Stimulated activated CD4-positive, alpha-beta T cell treated with anti-CD3 and anti-CD28 coated beads, Interleukin-2, amount 100 ng/mL, for 24 hours (primary cell): Measurements from ENCODE around the gene VPS26B.
"Not testable (repeated sequence)": the region's sequence is repeated elsewhere in the genome, so short reads cannot be mapped to it uniquely, and the experiment has no call there.

Experiments used
- DNase-seq, 2 donors: peaks; one replicate each; pipeline ENCODE4 v3.0.0-alpha.2; 2020

VPS26B gene

GRCh38 chr11:134283461-134284230, 59.2 kb downstream of the VPS26B start:
- DNase-seq = no peak

GRCh38 chr11:134284349-134284748, 59.9 kb downstream of the VPS26B start:
- DNase-seq = not testable (repeated sequence)

GRCh38 chr11:134287561-134287960, 63.1 kb downstream of the VPS26B start:
- no peak for DNase-seq

GRCh38 chr11:134288486-134288885, 64.0 kb downstream of the VPS26B start:
- no peak for DNase-seq

GRCh38 chr11:134289167-134289566, 64.7 kb downstream of the VPS26B start:
- DNase-seq = no peak

GRCh38 chr11:134289789-134290188, 65.3 kb downstream of the VPS26B start:
- DNase-seq = no peak

- no peak for DNase-seq
These were observed 66.2 kb downstream of the VPS26B start for GRCh38 chr11:134290646-134291045.

GRCh38 chr11:134291196-134291595, 66.7 kb downstream of the VPS26B start:
- no peak for DNase-seq

GRCh38 chr11:134292661-134293060, 68.2 kb downstream of the VPS26B start:
- DNase-seq = no peak

GRCh38 chr11:134293119-134294113, 68.9 kb downstream of the VPS26B start:
- DNase-seq = no peak

- no peak for DNase-seq
These were observed 70.2 kb downstream of the VPS26B start for GRCh38 chr11:134294664-134295063.
